Right ventricle myocardium superior (tissue), 1 donor: Measurements from ENCODE around the gene PEX26. TPM values are rescaled to one million over a fixed set of nuclear protein-coding genes. Genes with fewer than 3 reads are reported as not detected.
"Not testable (repeated sequence)": the region's sequence is repeated elsewhere in the genome, so short reads cannot be mapped to it uniquely, and the experiment has no call there.

Source experiments
- ATAC-seq: fragments of 200-7000 bp; cut with Tn5 transposase; one replicate; pipeline ENCODE4 v1.9.1; 2020; ENCODE audit warnings: mild to moderate bottlenecking; ENCODE audit not compliant: poor library complexity
- DNase-seq: peaks from one replicate; pipeline ENCODE4 v3.0.0-alpha.2; 2020
- intact Hi-C: fragments of 100-400 bp; cut with DNase I; formaldehyde crosslinking; loops from one replicate; pipeline ENCODE4 v1.11.2; 2022
- total RNA-seq: library from RNA; stranded (reverse); fragmentation: NEBNext Ultra II Directional; extraction: Animal tissue kit (Norgen Biotek cat#: 25700); gene quantifications from one replicate; pipeline ENCODE4 v1.2.1, GENCODE V29; 2021
- donor health status: DM: no; HTN: yes; CAD: no; lungs with severe emphysema.

The PEX26 gene
- total RNA-seq, 1 donor from 2014 or later, result 20.3 TPM

- DNase-seq, ATAC-seq, intact Hi-C loops: not testable (repeated sequence)
Observed at GRCh38 chr22:18053216-18053946, 24.4 kb upstream of the PEX26 start.

GRCh38 chr22:18055619-18056160 is 22.1 kb upstream of the PEX26 start:
- DNase-seq, result no peak
- intact Hi-C loops, result no loop called here
- ATAC-seq, result no peak

GRCh38 chr22:18056161-18056666 is 21.6 kb upstream of the PEX26 start:
- intact Hi-C loops, result no loop called here
- ATAC-seq (no peak), DNase-seq (no peak)

- no peak for DNase-seq
- intact Hi-C loops, result no loop called here
Observed at GRCh38 chr22:18056807-18057474, 20.8 kb upstream of the PEX26 start.

GRCh38 chr22:18057568-18058209 is 20.1 kb upstream of the PEX26 start:
- ATAC-seq (peak; percentile 71), DNase-seq (peak; percentile 67)
- intact Hi-C loops, result no loop called here

More at GRCh38 chr22:18056807-18057474, 20.8 kb upstream of the PEX26 start:
- no peak for ATAC-seq

- ATAC-seq, result no peak
- no peak for DNase-seq
- intact Hi-C loops, result no loop called here
Observed at GRCh38 chr22:18058371-18059093, 19.3 kb upstream of the PEX26 start.

- DNase-seq, result no peak
- intact Hi-C loops, result no loop called here
- no peak for ATAC-seq
Observed at GRCh38 chr22:18059094-18059417, 18.7 kb upstream of the PEX26 start.

GRCh38 chr22:18059473-18059872 is 18.3 kb upstream of the PEX26 start:
- intact Hi-C loops, result no loop called here
- ATAC-seq (no peak), DNase-seq (no peak)

GRCh38 chr22:18059991-18060390 is 17.8 kb upstream of the PEX26 start:
- ATAC-seq (no peak), DNase-seq (no peak)
- intact Hi-C loops, result no loop called here

- no peak for DNase-seq
- intact Hi-C loops, result no loop called here
- no peak for ATAC-seq
Observed at GRCh38 chr22:18060646-18061620, 16.9 kb upstream of the PEX26 start.

GRCh38 chr22:18062421-18062820 is 15.4 kb upstream of the PEX26 start:
- ATAC-seq (no peak), DNase-seq (no peak)
- intact Hi-C loops, result no loop called here

GRCh38 chr22:18063306-18063705 is 14.5 kb upstream of the PEX26 start:
- intact Hi-C loops, result no loop called here
- no peak for ATAC-seq
- no peak for DNase-seq

- ATAC-seq, DNase-seq, intact Hi-C loops: not testable (repeated sequence)
Observed at GRCh38 chr22:18063715-18064114, 14.1 kb upstream of the PEX26 start.

GRCh38 chr22:18064636-18065035 is 13.2 kb upstream of the PEX26 start:
- ATAC-seq (no peak), DNase-seq (no peak)
- intact Hi-C loops, result no loop called here

GRCh38 chr22:18065256-18065655 is 12.5 kb upstream of the PEX26 start:
- no peak for ATAC-seq
- DNase-seq, result no peak
- intact Hi-C loops, result no loop called here

GRCh38 chr22:18066181-18066859 is 11.5 kb upstream of the PEX26 start:
- DNase-seq (no peak), ATAC-seq (no peak)
- intact Hi-C loops, result no loop called here

GRCh38 chr22:18067121-18067520 is 10.7 kb upstream of the PEX26 start:
- intact Hi-C loops, result no loop called here
- ATAC-seq (no peak), DNase-seq (no peak)
